ENCODE results near the gene WNT4.

WNT4 gene

DNA sequence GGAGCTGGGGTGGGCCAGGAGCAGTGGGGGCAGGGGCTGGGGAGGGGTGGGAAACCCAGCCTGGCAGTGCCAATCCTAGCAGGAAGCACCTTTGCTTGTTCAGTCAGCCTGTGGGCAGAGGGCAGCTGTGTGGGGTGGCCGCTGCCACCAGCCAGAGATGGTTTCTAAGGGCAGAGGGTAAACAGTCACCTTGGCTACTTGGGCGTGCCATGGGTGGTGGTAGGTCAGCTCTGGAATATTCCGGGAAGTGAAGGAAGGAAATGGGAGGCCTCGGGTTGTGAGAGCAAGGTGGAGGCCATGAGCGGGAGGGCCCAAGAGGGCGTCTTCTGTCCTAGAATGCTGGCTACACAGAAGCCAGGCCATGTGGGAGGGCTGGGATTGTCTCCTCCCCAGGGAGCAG is 20.7 kb upstream of the WNT4 start:
- no peak for DNase-seq (ENCODE audit: low read depth in 2 of 2)

DNA sequence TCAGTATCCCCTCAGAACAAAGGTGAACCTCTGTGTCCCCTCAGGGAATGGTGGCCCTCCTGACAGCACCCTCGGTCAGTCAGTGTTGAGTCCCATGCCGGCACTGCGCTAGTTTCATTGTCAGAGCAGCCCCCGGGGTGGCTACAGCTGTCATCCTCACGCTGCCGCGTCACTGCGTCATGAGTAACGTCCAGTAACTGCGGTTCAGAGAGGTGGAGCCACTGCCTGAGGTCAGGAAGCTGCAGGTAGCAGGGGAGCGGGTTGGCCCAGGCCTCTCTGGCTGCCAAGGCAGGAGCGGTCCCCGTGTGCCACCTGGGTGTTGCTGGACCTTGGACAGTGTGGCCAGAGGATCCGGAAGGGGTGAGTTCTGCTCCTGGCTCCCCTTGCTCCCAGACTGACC is 20.2 kb upstream of the WNT4 start:
- DNase-seq (ENCODE audit: low read depth in 2 of 2) = no peak

DNA sequence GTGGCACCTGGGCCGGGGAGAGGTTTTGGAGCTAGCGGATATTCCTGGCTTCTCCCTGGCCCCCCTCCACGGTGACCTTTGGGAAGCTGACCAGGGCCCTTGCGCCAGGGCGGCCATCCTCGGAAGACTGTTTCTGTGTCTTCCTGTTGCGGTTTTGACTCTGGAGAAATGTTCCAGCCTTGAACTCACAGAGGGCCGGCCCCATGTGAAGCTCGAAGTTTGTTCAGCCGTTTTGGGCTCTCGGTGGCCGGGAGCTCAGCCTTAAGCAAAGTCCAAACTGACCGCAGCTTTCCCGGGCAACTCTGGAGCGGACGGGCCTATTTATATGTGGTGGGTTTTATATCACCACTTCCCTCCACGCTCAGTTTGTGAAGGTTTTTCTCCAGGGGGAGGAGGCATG is 17.0 kb upstream of the WNT4 start:
- no peak for DNase-seq (ENCODE audit: low read depth in 2 of 2)

DNA sequence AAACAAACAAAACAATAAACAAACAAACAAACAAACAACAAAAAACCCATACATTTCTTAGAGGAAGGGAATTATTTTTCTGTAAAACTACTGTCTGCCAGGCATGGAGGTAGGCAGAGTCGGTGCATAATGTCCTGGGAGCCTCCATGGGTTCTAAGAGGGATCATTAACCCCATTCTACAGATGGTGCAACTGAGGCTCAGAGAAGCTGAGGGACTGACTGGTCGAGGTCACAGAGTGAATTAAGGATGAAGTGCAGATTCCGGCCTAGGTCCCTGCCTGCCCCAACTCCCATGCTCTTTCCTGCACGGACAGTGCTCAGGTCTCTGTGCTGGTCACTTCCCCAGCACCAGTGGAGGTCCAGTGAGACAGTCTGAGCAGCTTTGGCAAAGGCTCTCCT is 15.8 kb upstream of the WNT4 start:
- DNase-seq (ENCODE audit: low read depth in 2 of 2) = no peak

DNA sequence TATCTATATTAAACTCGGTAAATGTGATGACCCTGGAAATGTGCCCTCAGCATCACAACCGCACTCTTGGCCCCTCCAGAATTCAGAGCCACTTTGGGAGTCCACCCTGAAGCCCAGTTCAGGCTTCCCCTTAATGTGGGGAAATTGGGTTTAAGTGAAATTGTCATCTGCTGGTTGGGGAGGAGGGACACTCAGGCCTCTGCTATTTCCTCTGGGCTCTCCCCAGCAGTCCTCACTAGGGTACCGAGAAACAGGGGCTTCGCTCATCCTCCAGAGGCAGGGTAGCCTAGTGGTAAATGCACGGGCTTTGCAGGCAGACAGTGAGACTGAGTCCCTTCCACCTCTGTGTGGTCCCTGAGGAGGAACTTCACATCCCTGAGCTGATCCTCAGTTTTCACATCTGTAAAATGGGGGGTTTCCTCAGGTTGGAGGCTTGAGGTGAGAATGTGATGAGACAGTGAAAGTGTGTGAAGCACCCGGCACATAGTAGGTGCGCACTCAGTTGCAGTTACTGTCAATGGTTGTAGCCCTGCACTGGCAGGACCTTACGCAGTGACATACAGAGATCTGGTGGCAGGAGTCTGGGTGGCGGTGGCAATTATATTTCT is 14.6 kb upstream of the WNT4 start:
- DNase-seq (ENCODE audit: low read depth in 2 of 2) = no peak

DNA sequence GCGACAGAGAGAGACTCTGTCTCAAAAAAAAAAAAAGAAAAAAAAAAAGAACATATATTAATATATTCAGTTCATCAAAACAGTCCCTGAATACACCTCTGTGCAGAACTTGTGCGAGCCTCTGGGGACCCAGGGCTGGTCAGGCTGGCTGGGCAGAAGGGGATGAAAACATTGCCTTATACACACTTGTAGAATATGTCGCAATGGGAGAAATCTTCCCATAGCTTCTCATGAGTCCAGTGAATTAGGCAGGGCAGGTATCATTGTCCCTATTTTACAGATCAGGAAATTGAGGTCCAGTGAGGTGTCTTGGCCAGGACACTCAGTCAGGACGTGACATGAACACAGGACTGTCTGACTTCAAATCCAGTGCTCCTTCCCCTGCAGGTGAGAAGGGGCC is 12.6 kb upstream of the WNT4 start:
- DNase-seq (ENCODE audit: low read depth in 2 of 2) = no peak

DNA sequence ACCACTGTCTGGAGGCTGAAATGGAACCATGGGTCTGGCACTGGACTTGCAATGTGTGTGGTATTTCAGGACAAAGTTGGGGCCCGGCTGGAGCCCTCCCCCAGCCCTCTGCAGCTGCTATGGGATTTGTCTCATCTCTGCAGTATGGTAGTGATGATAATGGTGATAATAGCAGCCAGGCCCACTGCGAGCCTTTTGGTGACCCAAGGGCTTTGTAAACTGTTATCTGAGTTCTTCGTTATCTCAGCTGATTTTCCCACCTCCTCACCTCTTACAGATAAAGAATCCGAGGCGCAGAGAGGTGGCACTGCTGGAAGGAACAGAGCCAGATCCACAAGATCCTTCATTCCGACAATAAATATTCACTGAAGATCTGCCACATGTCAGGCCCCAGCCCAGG is 11.7 kb upstream of the WNT4 start:
- DNase-seq (ENCODE audit: low read depth in 2 of 2) = no peak

DNA sequence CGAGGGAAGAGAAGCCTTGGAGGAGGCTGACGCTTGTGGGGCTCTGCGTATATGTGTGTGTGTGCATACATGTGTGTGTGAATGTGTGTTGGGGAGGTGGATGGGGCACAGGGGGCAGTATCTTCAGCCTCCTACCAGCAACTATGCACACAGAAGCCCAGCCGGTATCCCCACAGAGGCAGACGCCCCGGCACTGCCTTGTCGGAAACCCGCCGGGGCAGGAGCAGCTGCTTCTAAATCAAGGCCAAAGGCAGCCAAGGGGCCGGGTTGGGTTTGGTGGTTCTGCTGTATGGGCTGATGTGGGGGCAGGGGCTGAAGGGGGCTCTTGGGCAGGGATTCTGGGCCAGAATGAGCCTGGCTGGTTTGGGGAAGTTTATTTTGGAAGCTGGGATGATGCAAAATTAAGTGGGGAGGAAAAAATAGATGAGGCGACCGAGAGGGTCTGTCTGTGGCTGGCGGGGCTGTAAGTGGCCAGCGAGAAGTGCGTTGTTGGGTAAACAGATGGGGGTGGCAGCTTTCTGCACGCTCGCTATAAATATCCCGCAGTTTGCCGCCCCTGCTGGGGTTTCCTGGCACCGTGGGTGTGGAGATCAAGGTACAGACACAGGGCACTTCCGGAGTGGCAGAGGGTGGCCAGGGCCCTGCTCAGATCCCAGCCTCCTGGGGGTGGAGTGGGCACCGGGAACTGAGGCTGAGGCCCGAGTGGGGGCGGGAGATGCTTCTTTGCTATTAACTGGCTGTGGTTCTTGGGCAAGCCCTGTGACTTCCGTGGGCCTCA is 11.0 kb upstream of the WNT4 start:
- DNase-seq (ENCODE audit: low read depth in 2 of 2) = no peak

DNA sequence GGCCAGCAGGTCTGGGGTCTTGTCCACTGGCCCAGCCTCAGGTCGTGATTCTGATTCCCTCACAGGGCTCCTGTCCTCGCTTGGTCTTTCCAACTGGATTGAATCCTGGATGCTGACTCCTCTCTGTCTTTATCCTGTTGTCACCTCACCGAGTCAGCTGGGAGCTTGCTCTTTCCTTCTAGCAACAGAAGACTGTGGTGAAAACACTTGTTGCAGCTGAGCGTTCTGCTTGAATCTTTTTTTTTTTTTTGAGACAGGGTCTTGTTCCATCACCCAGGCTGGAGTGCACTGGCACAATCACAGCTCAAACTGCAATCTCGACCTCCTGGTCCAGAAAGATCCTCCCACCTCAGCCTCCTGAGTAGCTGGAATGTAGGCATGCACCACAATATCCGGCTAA is 8.0 kb upstream of the WNT4 start:
- no peak for DNase-seq (ENCODE audit: low read depth in 2 of 2)

DNA sequence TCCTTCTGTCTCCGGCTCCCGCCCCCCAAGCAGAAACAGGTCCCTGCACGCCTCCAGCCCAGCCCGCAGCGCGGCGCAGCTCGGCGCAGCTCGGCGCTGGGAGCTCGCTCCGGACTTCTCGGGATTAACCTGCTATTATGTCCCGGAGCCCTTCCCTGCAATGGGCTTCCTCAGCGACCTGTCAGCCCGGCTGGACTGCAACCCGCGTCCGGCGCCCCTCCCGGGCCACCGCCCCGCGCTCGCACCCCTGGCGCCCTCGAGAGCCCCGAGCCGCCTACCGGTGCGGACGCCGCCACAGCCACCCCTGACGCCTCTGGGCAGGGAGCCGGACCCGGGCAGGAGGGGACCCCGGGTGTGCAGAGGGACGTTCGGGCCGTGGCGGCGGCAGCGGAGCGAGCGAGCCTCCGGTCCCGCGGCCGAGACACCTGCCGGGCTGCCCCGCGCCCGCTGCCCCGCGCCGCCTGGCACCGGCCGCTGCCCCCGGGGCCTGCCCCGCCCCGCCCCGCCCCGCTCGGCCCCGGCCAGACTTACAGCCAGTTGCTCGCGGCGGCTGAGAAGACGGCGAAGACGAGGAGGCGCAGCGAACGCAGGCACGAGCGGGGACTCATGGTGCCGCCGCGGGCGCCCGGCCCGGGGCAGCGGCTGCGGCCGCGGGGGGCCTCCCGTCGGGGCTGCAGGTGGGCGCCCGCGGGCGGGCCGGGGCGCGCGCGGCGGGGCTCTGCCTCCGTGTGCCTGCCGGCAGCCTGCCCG is 407 bp downstream of the WNT4 start:
- no peak for DNase-seq (ENCODE audit: low read depth in 2 of 2)

DNA sequence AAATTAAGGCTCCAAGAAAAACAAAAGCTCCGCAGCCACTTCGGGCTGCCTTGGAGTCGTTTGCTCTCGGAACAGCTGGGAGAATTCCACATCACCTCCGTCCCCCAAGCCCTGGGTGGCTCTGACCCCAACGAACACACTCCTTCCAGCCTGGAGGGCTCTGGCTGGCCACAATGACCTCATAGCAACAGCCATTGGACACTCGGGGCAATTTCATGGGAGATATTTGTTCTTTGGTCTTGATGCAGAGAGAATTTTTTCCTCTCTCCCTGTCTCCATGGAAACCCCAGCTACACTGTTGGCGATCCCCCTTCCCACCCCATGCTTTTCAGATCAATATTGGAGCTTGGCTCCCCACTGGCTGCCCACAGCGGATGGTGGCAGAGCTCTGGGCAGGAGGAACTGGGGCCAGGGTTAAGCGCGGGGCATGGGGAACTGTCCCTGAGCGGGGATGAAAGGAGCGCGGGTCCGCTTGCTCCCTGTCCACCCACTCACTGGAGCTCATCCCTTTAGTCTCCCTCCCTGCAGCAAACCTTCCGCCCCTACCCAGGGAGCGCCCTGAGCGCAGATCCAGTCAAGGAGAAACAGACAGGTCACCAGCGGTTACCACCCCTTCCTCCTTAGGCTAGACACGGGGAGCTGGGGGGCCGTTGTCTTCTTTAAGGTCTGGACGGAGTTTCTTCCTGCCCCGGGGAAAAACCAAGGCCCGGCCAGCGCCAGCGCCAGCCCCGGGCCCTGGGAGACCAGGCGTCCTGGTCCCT is 1.2 kb downstream of the WNT4 start:
- DNase-seq (ENCODE audit: low read depth in 2 of 2) = no peak

DNA sequence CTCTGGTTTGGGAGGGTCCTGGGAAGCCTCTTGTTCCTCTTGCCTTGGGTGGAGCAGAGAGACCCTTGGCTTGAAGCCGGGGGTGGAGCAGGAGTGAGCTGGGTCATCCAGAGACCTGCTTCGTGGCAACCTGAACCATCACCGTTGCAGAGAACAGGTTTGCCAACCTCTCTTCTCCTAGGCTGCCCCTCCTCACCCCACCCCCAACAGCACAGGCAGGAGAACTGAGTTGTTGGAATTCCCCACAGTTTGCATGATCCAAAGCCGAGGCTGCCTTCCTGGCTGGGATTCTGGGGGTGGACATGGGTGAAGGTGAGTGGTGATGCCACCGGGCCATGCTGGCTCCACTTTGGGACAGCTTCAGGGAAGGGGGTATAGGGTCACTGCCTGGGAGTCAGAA is 2.2 kb downstream of the WNT4 start:
- no peak for DNase-seq (ENCODE audit: low read depth in 2 of 2)

DNA sequence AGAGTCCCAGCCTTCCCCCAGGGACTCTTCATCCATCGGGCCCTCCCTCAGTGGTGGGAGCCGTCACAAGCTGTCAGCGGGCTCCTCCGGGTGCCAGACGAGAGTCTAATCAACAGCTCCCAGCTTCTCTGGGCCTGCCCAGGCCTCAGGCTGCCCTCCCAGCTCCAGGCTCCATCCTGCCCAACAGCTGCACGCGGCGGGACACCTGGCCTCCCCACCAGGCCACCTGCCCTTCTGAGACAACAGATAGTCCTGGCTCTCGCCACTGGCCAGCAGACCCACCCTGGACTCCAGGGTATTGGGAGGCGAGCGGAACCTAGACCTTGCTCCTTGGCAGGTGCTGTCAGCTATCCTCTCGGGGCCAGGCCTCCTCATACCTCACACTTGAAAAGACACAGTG is 3.1 kb downstream of the WNT4 start:
- DNase-seq (ENCODE audit: low read depth in 2 of 2) = no peak

DNA sequence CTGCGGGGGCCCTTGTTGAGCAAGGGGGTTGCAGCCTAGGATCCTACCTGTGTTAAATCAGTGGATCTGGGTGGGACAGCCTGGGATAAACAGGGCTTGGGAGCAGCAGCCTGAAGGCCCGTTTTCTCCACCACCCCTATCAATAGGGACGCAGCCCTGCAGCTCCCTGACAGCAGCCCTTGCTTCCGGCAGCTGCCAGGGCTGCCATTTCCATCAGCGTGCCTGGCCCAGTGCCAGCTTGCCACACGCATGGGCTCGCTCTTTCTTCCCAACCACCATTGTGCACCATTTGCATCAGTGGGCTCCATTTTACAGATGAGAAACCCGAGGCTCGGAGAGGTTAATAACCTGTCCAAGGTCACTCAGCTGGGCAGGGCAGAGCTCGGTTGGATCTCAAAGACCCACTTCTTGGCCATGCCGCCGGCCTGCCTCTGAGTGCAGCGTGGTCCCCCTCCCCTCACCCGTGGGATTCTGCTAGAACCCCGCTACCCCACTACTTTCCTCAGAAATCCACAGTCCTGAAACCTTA is 3.8 kb downstream of the WNT4 start:
- no peak for DNase-seq (ENCODE audit: low read depth in 2 of 2)

DNA sequence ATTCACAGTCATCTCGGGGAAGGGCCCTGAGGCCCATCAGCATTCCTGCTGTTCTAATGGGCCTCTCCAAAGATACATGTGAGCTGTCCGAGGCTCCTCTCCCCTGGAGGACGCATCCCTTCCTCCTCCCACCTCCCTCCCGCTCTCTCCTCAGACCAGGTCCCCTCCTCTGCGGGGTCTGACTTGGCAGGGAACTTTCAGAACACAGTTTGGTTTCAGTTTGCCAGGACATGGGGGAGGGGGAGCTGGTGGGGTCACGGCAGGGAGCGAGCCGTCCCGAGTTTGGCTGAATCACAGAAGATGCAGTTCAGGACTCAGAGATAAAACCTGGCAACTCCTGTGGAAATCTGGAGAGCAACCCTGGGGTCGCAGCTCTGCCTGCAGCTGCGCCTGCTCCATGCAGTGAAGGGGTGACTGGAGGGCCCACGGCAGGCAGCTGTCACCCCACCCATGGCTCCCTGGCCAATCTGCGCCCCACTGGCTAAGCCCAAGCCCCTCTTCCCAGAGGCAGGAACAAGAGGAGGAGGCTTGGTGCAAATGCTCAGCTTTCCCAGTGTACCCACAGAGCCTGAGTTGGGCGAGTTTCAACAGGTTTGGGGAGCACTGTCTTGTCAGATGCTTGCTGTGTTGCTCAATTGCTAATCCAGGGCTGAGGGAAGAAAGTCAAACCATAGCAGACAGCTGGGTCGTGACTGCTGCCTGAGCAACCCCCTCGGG is 5.7 kb downstream of the WNT4 start:
- no peak for DNase-seq (ENCODE audit: low read depth in 2 of 2)

DNA sequence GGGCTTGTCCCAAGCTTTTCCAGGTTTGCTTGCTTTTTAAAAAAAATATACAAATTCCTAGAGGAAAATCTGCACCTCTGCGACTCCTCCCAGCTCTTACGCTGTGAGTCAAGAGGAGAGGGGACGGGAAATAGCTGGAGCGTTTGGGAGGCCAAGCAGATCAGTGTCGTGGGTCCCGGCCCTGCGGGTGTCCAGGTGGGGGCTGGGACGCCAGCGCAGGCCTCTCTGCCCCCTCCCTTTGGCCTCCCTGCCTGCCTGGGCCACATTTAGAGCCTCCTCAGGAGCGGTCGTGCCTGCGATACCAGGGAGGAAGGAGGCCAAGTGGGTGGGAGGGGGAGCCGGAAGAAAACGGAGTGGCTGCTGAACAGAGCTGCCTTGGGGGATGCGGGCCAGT is 9.0 kb downstream of the WNT4 start:
- DNase-seq (ENCODE audit: low read depth in 2 of 2) = no peak

DNA sequence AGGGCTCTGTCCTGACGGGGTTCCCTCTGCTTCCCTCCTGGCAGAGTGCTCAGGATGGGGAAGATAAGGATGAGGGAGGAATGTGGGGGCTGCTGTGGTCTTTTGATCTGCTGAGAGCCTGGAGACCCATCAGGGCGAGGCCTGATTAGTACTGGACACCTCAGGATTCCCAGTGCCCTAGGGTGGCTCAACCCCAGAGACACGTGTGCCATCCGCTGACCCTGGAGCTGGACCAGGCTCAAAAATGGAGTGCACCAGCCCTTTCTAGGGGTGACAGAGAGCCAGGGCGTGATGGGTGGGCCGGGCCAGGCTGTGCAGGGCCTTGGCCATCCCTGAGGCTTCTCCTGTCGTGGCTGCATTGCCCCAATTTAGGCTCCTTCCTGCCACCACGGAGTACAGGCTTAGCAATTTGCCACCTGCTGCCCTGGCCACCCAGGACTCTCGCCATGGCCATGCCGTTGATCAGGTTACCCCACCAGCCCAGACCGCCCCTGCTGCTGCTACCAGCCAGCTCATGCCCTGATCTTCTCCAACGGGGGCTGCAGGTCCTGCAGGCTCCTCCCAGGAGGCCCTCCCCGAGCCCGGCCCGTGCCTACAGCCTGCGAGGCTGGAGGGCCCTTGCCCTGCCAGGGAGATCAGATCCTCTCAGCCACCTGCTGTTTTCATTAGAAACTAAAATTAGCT is 9.5 kb downstream of the WNT4 start:
- DNase-seq (ENCODE audit: low read depth in 2 of 2) = no peak

DNA sequence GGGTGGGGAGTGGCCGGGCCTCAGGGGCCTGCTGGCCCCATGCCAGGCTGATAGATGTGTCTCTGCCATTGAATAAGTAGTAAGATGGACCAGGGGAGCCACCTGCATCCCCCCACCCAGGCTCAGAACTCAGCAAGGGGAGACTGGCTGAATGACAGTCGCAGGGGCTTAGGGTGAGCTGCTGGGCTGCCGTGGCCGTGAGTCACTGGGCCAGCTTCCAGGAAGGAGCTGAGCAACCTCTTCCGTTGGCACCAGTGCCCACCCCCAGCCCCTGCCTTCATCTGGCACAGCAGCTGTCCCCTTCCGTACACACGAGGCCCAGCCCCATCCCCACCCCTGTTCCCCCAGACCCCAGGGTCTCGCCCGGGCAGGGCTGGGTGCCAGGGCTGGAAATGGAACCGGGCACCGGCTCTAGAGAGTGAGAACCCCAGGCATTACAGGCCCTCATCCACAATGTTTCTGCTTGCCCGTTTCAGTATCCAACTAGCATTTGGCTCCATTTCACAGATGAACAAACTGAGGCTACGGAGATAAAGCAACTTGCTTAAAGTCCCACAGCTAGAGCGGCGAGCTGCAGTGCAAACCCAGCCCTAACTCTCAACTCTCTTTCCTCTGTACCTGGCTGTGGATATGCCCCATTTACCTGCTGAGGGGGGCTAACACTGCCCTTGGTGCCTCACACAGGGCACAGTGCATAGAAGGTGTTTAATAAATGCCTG is 10.2 kb downstream of the WNT4 start:
- DNase-seq (ENCODE audit: low read depth in 2 of 2) = no peak

DNA sequence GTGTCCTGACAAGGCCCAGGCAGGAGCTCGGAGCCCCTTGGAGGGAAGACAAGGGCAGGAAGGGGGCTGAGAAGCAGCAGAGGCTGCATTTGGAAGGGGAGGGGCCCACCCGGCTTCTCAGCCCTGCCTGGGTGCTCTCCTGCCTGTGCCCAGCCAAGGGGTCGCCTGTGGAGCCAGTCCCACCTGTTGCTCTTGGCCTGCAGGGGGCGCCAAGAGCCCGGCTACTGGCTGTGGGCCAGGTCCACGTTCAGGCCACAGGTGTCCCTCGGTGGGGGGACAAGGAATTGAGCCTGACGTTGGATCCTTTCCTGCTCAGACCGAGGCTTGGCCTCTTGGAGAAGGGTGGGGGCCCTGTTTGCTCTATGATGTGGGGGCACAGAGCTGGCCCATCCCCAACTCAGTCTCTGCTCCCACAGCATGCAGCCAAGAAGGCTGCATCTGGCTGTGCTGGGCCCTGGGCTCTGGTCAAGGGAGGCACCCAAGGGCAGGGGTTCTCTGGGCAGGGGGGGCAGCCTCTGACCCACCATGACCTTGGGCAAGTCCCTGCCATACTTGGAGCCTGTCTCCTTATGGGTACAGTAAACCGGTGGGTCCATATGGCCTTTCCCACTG is 10.9 kb downstream of the WNT4 start:
- peak; percentile 8 to 22 for DNase-seq (ENCODE audit: low read depth in 2 of 2)

DNA sequence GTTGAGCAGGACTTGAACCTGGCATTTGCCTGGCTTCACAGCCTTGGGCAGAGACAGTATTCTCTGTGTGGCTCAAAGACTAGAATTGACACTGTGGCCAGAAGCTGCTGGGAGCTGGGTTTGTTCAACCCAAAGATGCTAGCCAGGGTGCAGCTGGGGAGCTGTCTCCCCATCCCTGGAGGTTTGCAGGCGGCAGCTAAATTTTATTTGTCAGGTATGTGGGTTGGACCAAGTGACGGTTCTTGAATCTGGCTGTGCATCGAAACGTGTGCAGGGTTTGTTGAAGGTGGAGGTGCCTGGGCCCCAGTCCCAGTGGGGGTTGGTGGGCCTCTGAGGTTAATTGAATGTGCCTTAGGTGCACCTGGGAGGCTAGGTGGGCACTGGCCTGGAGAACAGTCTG is 11.8 kb downstream of the WNT4 start:
- no peak for DNase-seq (ENCODE audit: low read depth in 2 of 2)

Data from stimulated activated CD8-positive, alpha-beta memory T cell treated with anti-CD3 and anti-CD28 coated beads, Interleukin-7, amount 100 ng/mL, for 4 hours (primary cell).